ENCODE data around the gene PRPF18.

The PRPF18 gene

GRCh38 chr10:13654846-13655245 lies 68.1 kb downstream of the PRPF18 start:
- Histone ChIP-seq H3K27me3 (ENCODE audit: insufficient read depth, low read length, poor library complexity) (no peaks in the 10 kb centered on the region), H3K4me2 (ENCODE audit: insufficient read depth, low read length) (no peak overlapping the region), H3K9ac (ENCODE audit: low read depth, low read length) (no peak overlapping the region), H3K9me3 (ENCODE audit: insufficient read depth, low read length, severe bottlenecking) (no peaks in the 10 kb centered on the region), H3K4me1 (ENCODE audit: insufficient read depth, low read length) (peaks cover 5% of the 10 kb centered on the region; the same call in 1 of the 2 replicates), H3K4me3 (ENCODE audit: low read depth in 1 of 2, low read length in 2 of 2) (no peak overlapping the region), H3K79me2 (ENCODE audit: insufficient read depth, low read length) (no peaks in the 10 kb centered on the region), H3K36me3 (ENCODE audit: insufficient read depth, low read length) (peaks cover 94% of the 10 kb centered on the region), H3K27ac (ENCODE audit: low read length) (no peak overlapping the region), H2AFZ (ENCODE audit: low read depth, low read length) (no peak overlapping the region), H4K20me1 (ENCODE audit: insufficient read depth, low read length) (peaks cover 4% of the 10 kb centered on the region; the same call in 1 of the 2 replicates)
- DNase-seq, result no peak
- TF ChIP-seq EZH2 (IDR thresholded peaks at IDR 0.05; ENCODE audit: borderline replicate concordance, low read depth, low read length, severe bottlenecking) (no peak), CTCF (IDR thresholded peaks at IDR 0.05; ENCODE audit: borderline replicate concordance, extremely low read depth, low read length, poor library complexity, severe bottlenecking) (no peak)
- ATAC-seq (ENCODE audit: insufficient read depth, low read depth), result no peak

DNA sequence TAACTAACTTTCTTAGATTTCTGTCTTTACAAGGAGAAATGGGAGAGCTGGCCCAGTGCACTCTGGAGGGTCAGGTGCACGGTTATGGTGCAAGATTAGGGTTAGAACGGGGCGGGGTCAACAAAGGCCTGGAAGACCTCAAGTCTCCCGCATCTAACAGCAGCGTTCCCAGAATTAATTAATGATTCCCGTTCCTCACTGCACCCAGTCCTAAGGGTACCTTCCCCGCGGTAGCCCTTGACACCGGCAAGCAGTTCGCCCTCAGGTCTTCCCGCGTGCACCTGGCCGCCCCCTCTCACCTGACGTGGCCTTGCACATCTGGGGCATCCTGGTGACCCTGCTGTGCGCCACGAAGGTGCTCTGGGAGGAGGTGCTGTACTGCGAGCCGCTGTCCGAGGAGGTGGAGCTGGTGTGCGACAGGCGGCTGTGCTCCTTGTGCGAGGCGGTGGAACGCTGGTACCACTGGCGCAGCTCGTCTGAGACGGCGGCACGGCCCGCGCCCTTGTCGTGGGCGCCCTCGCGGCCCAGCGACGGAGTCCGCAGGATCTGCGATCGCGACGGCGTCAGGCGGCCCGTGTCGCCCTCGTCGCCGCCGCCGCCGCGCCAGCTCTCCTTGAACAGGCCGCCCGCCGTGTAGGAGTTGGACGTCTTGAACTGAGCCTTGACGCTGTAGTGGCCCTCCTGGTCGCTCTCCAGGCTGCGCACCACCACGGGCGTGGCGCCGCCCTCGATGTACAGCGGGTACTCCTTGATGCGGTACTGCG lies 69.8 kb downstream of the PRPF18 start:
- no peak overlapping the region for H2AFZ ChIP-seq (ENCODE audit: low read depth, low read length)
- H4K20me1 ChIP-seq (ENCODE audit: insufficient read depth, low read length), result no peaks in the 10 kb centered on the region; the same call in 1 of the 2 replicates
- H3K4me2 ChIP-seq (ENCODE audit: insufficient read depth, low read length), result no peak overlapping the region
- H3K9me3 ChIP-seq (ENCODE audit: insufficient read depth, low read length, severe bottlenecking), result no peaks in the 10 kb centered on the region
- H3K79me2 ChIP-seq (ENCODE audit: insufficient read depth, low read length), result no peaks in the 10 kb centered on the region
- no peak for ATAC-seq (ENCODE audit: insufficient read depth, low read depth)
- peaks cover 7% of the 10 kb centered on the region for H3K4me1 ChIP-seq (ENCODE audit: insufficient read depth, low read length)
- no peak for DNase-seq
- no peaks in the 10 kb centered on the region for H3K27me3 ChIP-seq (ENCODE audit: insufficient read depth, low read length, poor library complexity)
- no peak overlapping the region for H3K4me3 ChIP-seq (ENCODE audit: low read depth in 1 of 2, low read length in 2 of 2)
- H3K27ac ChIP-seq (ENCODE audit: low read length), result no peak overlapping the region
- no peak overlapping the region for H3K9ac ChIP-seq (ENCODE audit: low read depth, low read length)
- TF ChIP-seq EZH2 (IDR thresholded peaks at IDR 0.05; ENCODE audit: borderline replicate concordance, low read depth, low read length, severe bottlenecking), result no peak
- no peak for TF ChIP-seq CTCF (IDR thresholded peaks at IDR 0.05; ENCODE audit: borderline replicate concordance, extremely low read depth, low read length, poor library complexity, severe bottlenecking)
- H3K36me3 ChIP-seq (ENCODE audit: insufficient read depth, low read length), result peaks cover 92% of the 10 kb centered on the region

- peaks cover 91% of the 10 kb centered on the region for H3K36me3 ChIP-seq (ENCODE audit: insufficient read depth, low read length)
- no peak for ATAC-seq (ENCODE audit: insufficient read depth, low read depth)
Observed at GRCh38 chr10:13657101-13657680, 70.4 kb downstream of the PRPF18 start.

More at GRCh38 chr10:13657101-13657680, 70.4 kb downstream of the PRPF18 start:
- no peak for DNase-seq
- H3K27me3 ChIP-seq (ENCODE audit: insufficient read depth, low read length, poor library complexity), result no peaks in the 10 kb centered on the region
- no peak overlapping the region for H3K9ac ChIP-seq (ENCODE audit: low read depth, low read length)
- H3K4me3 ChIP-seq (ENCODE audit: low read depth in 1 of 2, low read length in 2 of 2), result no peak overlapping the region
- H3K4me1 ChIP-seq (ENCODE audit: insufficient read depth, low read length), result peaks cover 7% of the 10 kb centered on the region
- no peaks in the 10 kb centered on the region; the same call in 1 of the 2 replicates for H4K20me1 ChIP-seq (ENCODE audit: insufficient read depth, low read length)
- H3K4me2 ChIP-seq (ENCODE audit: insufficient read depth, low read length), result no peak overlapping the region
- H2AFZ ChIP-seq (ENCODE audit: low read depth, low read length), result no peak overlapping the region
- no peak overlapping the region for H3K27ac ChIP-seq (ENCODE audit: low read length)
- TF ChIP-seq CTCF (IDR thresholded peaks at IDR 0.05; ENCODE audit: borderline replicate concordance, extremely low read depth, low read length, poor library complexity, severe bottlenecking), result no peak
- no peak for TF ChIP-seq EZH2 (IDR thresholded peaks at IDR 0.05; ENCODE audit: borderline replicate concordance, low read depth, low read length, severe bottlenecking)
- no peaks in the 10 kb centered on the region for H3K9me3 ChIP-seq (ENCODE audit: insufficient read depth, low read length, severe bottlenecking)
- H3K79me2 ChIP-seq (ENCODE audit: insufficient read depth, low read length), result no peaks in the 10 kb centered on the region

Data from DND-41 (cell line).